ENCODE measurements around the gene CORO2B.

Gene CORO2B

GRCh38 chr15:68618908-68619698, 40.3 kb downstream of the CORO2B start:
- no peak for DNase-seq (ENCODE audit: low read depth)
- H3K4me3 ChIP-seq (ENCODE audit: low read depth, low read length): no peak overlapping the region
- no peak for TF ChIP-seq CTCF (IDR thresholded peaks at IDR 0.05; ENCODE audit: insufficient read depth, low read depth, low read length, missing control alignments)

- no peak overlapping the region for H3K4me3 ChIP-seq (ENCODE audit: low read depth, low read length)
- DNase-seq (ENCODE audit: low read depth): no peak
- no peak for TF ChIP-seq CTCF (IDR thresholded peaks at IDR 0.05; ENCODE audit: insufficient read depth, low read depth, low read length, missing control alignments)
Measured at GRCh38 chr15:68620721-68621527, 42.1 kb downstream of the CORO2B start.

GRCh38 chr15:68621535-68621934, 42.7 kb downstream of the CORO2B start:
- TF ChIP-seq CTCF (IDR thresholded peaks at IDR 0.05; ENCODE audit: insufficient read depth, low read depth, low read length, missing control alignments): no peak
- H3K4me3 ChIP-seq (ENCODE audit: low read depth, low read length): no peak overlapping the region
- DNase-seq (ENCODE audit: low read depth): no peak

GRCh38 chr15:68623301-68623892, 44.6 kb downstream of the CORO2B start:
- TF ChIP-seq CTCF (IDR thresholded peaks at IDR 0.05; ENCODE audit: insufficient read depth, low read depth, low read length, missing control alignments): no peak
- H3K4me3 ChIP-seq (ENCODE audit: low read depth, low read length): no peak overlapping the region
- DNase-seq (ENCODE audit: low read depth): no peak

- no peak for TF ChIP-seq CTCF (IDR thresholded peaks at IDR 0.05; ENCODE audit: insufficient read depth, low read depth, low read length, missing control alignments)
- H3K4me3 ChIP-seq (ENCODE audit: low read depth, low read length): no peak overlapping the region
- no peak for DNase-seq (ENCODE audit: low read depth)
Measured at GRCh38 chr15:68625853-68626252, 47.1 kb downstream of the CORO2B start.

- no peak overlapping the region for H3K4me3 ChIP-seq (ENCODE audit: low read depth, low read length)
- DNase-seq (ENCODE audit: low read depth): no peak
- no peak for TF ChIP-seq CTCF (IDR thresholded peaks at IDR 0.05; ENCODE audit: insufficient read depth, low read depth, low read length, missing control alignments)
Measured at GRCh38 chr15:68626283-68626682, 47.5 kb downstream of the CORO2B start.

All from GM12865 (cell line).